OCI-LY7 (cell line): Measurements from ENCODE around the gene HPCA.

Experiments
- EZH2phosphoT487 ChIP-seq: fragments of 200-600 bp; sonication (generic); IDR thresholded peaks from 2 replicates; pipeline ENCODE4 v1.6.1; 2018; ENCODE audit warnings: low read depth, borderline replicate concordance, mild to moderate bottlenecking, mixed run types, antibody characterized with exemption, low read length, moderate library complexity, mixed read lengths
- TF ChIP-seq, protein P1 (sequence below): fragments of 200-600 bp; sonication (generic); conservative IDR thresholded peaks from 2 replicates; pipeline ENCODE4 v1.5.1; 2014; ENCODE audit warnings: mild to moderate bottlenecking, antibody characterized with exemption, low read length, moderate library complexity, mixed read lengths

GRCh38 chr1:32885676-32886003 lies 651 bp upstream of the HPCA start:
- TF ChIP-seq, protein P1, sequence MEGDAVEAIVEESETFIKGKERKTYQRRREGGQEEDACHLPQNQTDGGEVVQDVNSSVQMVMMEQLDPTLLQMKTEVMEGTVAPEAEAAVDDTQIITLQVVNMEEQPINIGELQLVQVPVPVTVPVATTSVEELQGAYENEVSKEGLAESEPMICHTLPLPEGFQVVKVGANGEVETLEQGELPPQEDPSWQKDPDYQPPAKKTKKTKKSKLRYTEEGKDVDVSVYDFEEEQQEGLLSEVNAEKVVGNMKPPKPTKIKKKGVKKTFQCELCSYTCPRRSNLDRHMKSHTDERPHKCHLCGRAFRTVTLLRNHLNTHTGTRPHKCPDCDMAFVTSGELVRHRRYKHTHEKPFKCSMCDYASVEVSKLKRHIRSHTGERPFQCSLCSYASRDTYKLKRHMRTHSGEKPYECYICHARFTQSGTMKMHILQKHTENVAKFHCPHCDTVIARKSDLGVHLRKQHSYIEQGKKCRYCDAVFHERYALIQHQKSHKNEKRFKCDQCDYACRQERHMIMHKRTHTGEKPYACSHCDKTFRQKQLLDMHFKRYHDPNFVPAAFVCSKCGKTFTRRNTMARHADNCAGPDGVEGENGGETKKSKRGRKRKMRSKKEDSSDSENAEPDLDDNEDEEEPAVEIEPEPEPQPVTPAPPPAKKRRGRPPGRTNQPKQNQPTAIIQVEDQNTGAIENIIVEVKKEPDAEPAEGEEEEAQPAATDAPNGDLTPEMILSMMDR, result no peak
- no peak for TF ChIP-seq EZH2phosphoT487
